HS-5 (cell line): ENCODE results near the gene GSTM2.

Experiments
- DNase-seq: peaks from one replicate; pipeline ENCODE4 v3.0.0-alpha.2; 2012; ENCODE audit warnings: low read depth

The GSTM2 gene

DNA sequence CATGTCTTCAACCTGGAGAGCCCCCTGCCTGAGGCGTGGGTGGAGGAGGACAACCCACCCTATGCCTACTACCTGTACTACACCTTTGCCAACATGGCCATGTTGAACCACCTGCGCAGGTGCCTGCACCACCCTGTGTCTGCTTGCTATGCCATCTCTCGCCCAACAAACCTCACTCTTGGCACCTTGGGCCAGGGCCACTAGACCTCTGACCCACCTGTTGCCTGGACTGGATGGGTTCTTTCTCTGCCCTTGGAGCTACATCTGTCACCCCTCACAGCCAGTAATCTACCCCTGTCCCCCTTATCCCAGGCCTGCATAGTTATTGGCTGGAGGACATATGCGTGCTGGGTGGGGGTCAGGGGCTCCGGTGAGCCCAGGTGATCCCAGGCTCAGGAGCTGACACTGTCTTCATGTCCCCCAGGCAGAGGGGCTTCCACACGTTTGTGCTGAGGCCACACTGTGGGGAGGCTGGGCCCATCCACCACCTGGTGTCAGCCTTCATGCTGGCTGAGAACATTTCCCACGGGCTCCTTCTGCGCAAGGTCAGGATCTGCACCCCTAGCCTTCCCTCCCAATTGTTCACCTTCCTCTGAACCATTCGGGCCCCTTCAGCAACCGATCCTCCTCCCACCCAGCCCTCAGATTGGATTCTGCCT, 38.4 kb upstream of the GSTM2 start:
- no peak for DNase-seq

- DNase-seq, result no peak
These were observed 37.6 kb upstream of the GSTM2 start for GRCh38 chr1:109630081-109630897.

DNA sequence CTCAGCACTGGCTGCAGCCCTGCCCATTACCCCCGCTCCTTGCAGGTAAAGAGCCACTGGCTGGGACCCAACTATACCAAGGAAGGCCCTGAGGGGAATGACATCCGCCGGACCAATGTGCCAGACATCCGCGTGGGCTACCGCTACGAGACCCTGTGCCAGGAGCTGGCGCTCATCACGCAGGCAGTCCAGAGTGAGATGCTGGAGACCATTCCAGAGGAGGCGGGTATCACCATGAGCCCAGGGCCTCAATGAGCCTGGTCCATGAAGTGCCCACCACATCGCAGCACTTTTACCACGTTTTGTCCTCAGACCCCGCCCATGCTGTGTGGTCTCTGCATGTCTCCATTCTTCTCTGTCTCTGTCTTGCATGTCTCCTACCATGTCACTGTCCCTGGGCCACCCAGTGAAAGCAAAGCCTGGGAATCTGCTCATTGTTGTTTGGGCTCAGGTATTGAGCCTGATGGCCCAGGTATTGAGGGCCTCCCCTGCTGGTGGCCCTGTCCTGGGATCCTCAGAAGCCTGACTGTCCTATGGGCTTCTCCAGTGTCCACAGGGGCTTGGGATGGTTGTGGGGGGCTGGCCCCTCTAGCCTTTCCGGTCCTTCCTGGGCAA, 36.9 kb upstream of the GSTM2 start:
- DNase-seq, result no peak

- no peak for DNase-seq
These were observed 36.0 kb upstream of the GSTM2 start for GRCh38 chr1:109631513-109632505.

DNA sequence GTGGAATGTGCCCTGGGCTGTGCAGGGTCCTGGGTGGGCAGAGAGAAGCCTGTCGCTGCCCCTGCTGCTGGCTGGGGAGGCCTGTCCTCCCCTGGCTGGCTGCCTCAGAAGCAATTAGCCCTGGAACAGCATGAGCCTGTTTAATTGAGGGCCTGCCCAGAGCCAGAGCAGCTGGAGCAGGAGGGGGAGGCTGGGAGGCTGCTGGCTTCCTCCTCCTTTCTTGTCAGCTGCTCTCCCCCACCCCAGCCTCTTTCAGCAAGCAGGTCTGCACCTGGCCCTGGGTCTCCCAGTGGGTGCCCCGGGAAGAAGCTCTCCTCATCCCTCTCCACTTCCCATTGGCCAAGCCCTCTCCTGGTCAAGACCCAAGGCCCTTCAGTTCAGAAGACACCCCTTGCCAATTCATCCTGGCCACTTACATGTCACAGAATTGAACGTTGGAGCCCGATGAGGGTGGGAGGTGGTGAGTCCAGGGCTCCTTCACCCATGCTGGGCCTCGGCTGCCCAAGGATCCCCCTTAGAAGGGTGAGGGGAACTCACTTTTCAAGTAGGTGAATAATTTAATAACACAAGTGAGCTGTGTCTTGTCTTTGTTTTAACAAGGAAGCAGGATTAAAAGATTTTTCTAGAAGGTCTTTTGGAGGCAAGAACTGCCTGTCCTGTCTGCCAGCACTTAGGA, 35.0 kb upstream of the GSTM2 start:
- no peak for DNase-seq

DNA sequence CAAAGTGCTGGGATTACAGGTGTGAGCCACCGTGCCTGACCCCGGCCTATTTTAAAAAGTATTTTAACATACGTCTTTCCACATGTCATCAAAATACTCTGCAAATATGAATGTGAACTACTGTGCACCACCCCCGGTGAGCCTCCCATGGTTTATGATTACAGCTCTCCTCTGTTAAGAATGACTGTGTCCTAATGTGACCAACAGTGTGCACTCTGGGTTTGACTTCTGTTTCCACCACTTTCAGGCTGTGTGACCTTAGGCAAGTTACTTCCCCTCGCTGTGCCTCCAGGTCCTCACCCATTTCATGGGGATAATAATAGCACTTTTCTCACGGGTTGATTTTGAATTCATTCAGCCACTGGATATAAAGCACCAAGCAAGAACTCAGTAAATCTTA, 33.6 kb upstream of the GSTM2 start:
- DNase-seq, result no peak

GRCh38 chr1:109634771-109635750, 32.8 kb upstream of the GSTM2 start:
- no peak for DNase-seq

GRCh38 chr1:109635862-109636200, 32.0 kb upstream of the GSTM2 start:
- no peak for DNase-seq

DNA sequence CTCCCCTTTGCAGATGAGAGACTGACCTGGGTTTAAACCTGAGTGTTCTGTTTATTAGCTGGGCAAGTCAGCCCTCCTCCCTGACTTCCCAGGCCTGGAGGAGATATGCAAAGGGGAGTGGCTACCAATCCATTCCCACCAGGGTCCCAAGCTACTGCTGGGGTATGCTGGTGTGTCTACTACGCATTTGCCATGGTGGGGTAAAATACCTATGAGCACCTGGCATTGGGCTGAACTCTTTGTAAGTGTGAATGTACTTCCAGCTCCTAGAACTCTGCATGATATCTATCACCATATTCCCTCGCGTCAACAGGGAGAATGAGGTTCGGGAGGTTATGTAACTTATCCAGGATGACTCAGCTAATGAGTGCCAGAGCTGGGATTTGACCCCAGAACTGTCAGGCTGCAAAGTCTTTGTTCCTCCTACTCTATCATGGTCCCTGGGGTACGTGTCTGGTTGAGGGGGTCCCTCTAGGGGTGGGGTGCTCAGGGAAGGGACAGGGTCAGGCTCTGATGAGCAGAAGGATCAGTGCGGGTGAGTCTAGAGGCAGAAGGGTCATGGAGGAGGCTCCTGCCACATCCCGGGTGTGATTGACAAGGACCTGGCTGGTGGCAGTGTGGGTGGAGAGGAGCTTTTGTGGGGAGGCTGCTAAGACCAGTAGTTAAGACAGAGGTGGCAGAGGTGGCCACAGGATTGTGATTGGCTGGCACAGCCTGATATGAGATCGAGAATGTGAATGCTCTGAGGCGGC, 31.5 kb upstream of the GSTM2 start:
- no peak for DNase-seq

GRCh38 chr1:109637446-109637845, 30.4 kb upstream of the GSTM2 start:
- no peak for DNase-seq

DNA sequence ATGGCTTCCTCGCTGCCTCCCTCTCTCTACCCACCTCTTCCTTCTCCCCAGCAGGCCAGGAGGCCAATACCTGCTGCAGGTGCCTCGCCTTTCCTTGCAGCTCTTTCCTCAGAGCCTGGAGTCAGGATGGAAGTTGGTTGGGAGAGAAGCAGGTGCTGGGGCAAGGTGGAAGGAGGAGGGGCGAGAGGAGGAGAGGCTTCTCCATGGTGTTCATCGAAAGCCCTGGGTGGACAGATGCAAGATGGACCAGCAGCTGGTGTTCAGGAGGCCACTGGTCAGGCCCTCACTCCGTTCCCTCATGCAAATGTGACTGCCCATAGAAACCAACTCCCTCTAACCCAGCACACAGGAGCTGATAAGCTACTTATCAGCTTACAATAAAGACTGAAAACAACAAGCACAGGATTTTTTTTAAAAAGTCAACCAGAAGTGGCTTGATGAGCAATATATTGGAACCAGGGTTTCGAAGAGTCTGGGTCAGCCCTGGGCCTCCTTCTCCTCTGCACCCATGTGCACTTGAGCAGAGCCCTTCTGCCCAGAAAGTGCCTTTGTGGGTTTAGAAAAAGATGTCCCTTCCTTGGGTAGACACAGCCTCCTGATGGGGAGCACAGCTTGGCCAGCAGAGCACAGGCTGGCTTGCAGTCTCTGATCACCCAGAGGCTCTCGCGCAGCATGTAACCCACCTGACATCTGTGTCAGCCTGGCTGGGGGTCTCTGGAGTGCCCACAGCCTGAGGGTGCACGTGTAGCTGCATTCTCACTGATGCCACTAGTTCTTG, 28.6 kb upstream of the GSTM2 start:
- DNase-seq, result no peak

- no peak for DNase-seq
These were observed 28.0 kb upstream of the GSTM2 start for GRCh38 chr1:109639841-109640184.

DNA sequence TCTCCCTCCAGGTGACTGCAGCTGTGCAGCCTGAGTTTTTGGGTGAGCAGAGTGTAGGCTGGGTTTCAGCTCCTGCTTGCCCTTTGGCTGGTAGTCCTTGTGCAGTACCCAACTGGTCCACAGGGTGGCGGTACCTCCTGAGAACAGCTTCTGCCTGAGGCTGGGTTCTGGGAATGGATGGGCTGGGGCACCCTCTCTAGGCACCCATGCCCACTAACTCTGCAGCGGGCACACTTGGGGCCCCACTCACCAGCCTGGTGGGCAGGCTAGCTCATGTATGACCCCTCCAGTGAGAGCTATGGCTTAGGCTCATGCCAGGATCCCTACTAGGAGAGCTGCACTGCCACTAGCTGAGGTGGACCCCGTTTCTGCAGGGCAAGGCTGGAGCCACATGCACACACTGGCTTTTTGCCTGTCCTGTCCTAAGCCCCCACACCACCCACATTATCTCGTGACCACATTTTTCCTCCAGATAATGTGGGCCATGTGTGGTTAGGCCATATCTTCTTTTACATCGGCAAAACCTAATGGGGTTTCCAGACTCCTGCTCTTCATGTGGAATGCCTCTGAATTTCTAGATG, 27.5 kb upstream of the GSTM2 start:
- no peak for DNase-seq

- no peak for DNase-seq
These were observed 26.6 kb upstream of the GSTM2 start for GRCh38 chr1:109641078-109641740.

DNA sequence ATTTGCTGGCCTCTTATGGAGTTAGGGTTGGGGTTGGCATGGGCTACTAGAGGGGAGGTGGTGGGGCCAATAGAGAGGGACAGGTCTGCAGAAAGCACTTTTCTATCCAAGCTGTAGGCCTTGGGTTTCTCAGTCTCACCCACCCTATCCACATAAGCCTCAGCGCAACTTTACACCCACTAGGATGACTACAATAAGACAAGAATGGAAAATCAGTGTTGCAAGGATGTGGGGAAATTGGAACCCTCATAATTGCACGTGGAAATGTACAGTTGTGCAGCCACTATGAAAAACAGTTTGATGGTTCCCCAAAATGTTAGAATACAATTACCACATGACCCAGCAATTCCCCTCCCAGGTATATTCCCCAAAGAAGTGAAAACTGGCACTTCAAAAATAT, 26.0 kb upstream of the GSTM2 start:
- DNase-seq, result no peak

DNA sequence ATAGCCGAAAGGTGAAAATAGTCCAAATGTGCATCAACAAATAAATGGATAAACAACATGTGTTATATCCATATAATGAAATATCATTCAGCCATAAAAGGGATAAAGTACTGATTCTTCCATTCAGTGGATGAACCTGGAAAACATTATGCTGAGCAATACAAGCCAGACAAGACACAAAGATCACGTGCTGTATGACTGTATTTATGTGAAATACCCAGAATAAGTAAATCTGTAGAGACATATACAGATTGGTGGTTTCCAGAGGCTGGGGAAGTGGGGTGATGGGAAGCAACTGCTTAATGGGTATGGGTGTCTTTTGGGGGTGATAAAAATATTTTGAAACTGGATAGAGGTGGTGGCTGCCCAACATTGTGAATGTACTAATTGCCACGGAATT, 25.2 kb upstream of the GSTM2 start:
- no peak for DNase-seq

DNA sequence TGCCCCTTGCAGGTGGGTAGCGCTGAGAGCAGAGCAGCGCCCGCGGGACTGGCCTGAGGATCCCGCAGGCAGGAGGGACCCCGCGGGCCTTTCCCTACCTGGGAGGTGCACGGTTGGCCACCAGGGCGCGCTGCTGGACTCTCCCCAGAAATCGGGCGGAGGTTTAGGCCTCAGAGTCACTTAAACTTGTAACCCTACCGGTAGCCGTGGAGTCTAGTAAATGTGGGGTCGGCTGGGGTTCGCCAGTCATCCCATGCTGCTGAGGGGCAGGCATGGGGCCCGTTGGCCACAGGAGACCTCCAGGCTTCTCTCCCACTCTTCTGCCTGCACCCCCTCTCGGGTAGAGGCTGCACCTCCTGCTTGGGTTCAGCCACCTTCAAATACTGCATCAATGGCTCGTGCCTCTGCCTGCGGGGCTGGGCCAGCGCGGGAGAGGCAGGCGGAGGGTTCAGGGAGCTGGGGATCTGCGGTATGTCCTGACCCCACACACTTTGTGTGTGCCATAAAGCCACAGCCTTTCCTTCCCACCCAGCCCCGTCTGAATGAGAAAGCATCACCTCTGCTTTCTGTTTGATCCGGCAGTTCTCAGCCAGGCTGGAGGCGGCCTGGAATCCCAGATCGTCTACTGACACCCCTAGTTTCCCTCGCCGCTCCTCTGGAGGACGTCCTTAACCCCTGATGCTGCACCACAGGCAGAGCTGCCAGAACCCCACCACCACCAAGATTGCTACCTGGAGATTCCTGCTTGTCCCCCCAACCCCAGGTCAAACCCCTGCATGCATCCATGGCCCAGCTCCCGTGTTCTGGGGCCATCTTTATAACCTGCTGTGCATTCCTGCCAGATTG, 24.2 kb upstream of the GSTM2 start:
- DNase-seq, result no peak
